Tibial nerve (tissue), 4 donors: Measurements from ENCODE around the gene DDX21.

Experiments
- EP300 ChIP-seq, 2 donors: sonication (generic); formaldehyde crosslinking; IDR thresholded peaks; one replicate each; pipeline ENCODE4 v1.6.1; 2017; ENCODE audit warnings: antibody characterized with exemption in 2 of 2, mild to moderate bottlenecking in 1 of 2
- TF ChIP-seq, protein P1 (sequence below), 5 experiments: fragments of 200-600 bp in 3 of 5; fragments of 450-650 bp in 2 of 5; sonication (generic) in 3 of 5; IDR thresholded peaks; one replicate each; pipeline ENCODE4 v1.5.1; 2016 to 2019; ENCODE audit warnings: antibody characterized with exemption in 5 of 5, mild to moderate bottlenecking in 3 of 5, moderate library complexity in 2 of 5

DNA sequence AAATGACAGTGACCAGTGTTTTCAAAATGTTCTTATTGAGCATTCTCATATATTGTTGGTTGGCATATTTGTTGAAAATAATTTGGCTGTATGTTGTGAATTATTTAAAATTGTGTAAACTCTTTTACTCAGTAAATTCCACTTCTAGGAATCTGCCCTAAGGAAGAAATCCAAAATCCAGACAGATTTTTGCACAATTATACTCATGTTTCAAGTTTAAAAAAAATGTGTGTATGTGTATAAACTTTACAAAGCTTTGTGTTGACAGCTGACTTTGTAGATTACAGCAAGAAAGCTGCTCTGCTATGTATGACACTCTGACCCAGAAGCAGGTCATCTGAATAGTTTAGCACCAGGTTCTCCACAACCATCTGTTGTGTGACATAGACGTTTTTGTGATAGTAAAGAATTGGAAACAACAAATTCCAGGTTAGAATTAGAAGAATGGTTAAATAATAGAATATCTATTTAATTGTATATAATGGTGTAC, 54.2 kb downstream of the DDX21 start:
- TF ChIP-seq, protein P1, sequence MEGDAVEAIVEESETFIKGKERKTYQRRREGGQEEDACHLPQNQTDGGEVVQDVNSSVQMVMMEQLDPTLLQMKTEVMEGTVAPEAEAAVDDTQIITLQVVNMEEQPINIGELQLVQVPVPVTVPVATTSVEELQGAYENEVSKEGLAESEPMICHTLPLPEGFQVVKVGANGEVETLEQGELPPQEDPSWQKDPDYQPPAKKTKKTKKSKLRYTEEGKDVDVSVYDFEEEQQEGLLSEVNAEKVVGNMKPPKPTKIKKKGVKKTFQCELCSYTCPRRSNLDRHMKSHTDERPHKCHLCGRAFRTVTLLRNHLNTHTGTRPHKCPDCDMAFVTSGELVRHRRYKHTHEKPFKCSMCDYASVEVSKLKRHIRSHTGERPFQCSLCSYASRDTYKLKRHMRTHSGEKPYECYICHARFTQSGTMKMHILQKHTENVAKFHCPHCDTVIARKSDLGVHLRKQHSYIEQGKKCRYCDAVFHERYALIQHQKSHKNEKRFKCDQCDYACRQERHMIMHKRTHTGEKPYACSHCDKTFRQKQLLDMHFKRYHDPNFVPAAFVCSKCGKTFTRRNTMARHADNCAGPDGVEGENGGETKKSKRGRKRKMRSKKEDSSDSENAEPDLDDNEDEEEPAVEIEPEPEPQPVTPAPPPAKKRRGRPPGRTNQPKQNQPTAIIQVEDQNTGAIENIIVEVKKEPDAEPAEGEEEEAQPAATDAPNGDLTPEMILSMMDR (IDR thresholded peaks at IDR 0.05) = no peak
- TF ChIP-seq EP300 (IDR thresholded peaks at IDR 0.05) = no peak
